Transverse colon (tissue), 3 donors: ENCODE data around the gene KCNK7.
A peak's percentile ranks its signal among the peaks of the same experiment; 100 is the strongest.

Experiments used
- CTCF ChIP-seq, 5 experiments: fragments of 200-600 bp in 3 of 5; fragments of 450-650 bp in 2 of 5; sonication (generic) in 3 of 5; IDR thresholded peaks; 1 replicate in 2 of 5; 2 replicates in 3 of 5; pipeline ENCODE4 v1.5.1; 2016 to 2017; ENCODE audit warnings: antibody characterized with exemption in 5 of 5, inconsistent platforms in 3 of 5, mild to moderate bottlenecking in 2 of 5, moderate library complexity in 1 of 5
- POLR2A ChIP-seq: fragments of 450-650 bp; IDR thresholded peaks from one replicate; pipeline ENCODE4 v1.6.1; 2016; ENCODE audit warnings: antibody characterized with exemption, mild to moderate bottlenecking, moderate library complexity

GRCh38 chr11:65575568-65576231 lies 19.9 kb downstream of the KCNK7 start, which contains the start of gene EHBP1L1:
- TF ChIP-seq CTCF (IDR thresholded peaks at IDR 0.05): no peak
- TF ChIP-seq POLR2A: peak; percentile 36
